HG03060 (cell line): ENCODE results near the gene ACP1.
"Not testable (repeated sequence)": the region's sequence is repeated elsewhere in the genome, so short reads cannot be mapped to it uniquely, and the experiment has no call there.

Experiments
- ATAC-seq: cut with Tn5 transposase; IDR thresholded peaks from one replicate; pipeline ENCODE4 v1.9.1; 2021; ENCODE audit warnings: low read depth, moderate number of reproducible peaks; ENCODE audit not compliant: unreplicated experiment

ACP1 gene

GRCh38 chr2:309148-309953 is 44.6 kb downstream of the ACP1 start:
- ATAC-seq: no peak

GRCh38 chr2:309954-310510 is 45.3 kb downstream of the ACP1 start:
- ATAC-seq: no peak

- no peak for ATAC-seq
Measured at GRCh38 chr2:310994-311393, 46.2 kb downstream of the ACP1 start.

- no peak for ATAC-seq
Measured at GRCh38 chr2:313991-314390, 49.2 kb downstream of the ACP1 start.

GRCh38 chr2:314561-315336 is 50.0 kb downstream of the ACP1 start:
- ATAC-seq: no peak

GRCh38 chr2:315925-316324 is 51.2 kb downstream of the ACP1 start:
- not testable (repeated sequence) for ATAC-seq

GRCh38 chr2:316381-316780 is 51.6 kb downstream of the ACP1 start:
- ATAC-seq: no peak

GRCh38 chr2:317501-318424 is 53.0 kb downstream of the ACP1 start:
- no peak for ATAC-seq

- no peak for ATAC-seq
Measured at GRCh38 chr2:319059-319600, 54.4 kb downstream of the ACP1 start.

GRCh38 chr2:320561-320960 is 55.8 kb downstream of the ACP1 start:
- ATAC-seq: no peak

- ATAC-seq: no peak
Measured at GRCh38 chr2:322326-322725, 57.6 kb downstream of the ACP1 start.

GRCh38 chr2:323035-323434 is 58.3 kb downstream of the ACP1 start:
- ATAC-seq: no peak
